GM19452 (cell line): ENCODE data around the gene CDA.
"Not testable (repeated sequence)": the region's sequence is repeated elsewhere in the genome, so short reads cannot be mapped to it uniquely, and the experiment has no call there.

Source experiments
- ATAC-seq: cut with Tn5 transposase; IDR thresholded peaks from one replicate; pipeline ENCODE4 v1.9.1; 2021; ENCODE audit not compliant: unreplicated experiment

The CDA gene

GRCh38 chr1:20586953-20587660 is 1.8 kb upstream of the CDA start:
- no peak for ATAC-seq

DNA sequence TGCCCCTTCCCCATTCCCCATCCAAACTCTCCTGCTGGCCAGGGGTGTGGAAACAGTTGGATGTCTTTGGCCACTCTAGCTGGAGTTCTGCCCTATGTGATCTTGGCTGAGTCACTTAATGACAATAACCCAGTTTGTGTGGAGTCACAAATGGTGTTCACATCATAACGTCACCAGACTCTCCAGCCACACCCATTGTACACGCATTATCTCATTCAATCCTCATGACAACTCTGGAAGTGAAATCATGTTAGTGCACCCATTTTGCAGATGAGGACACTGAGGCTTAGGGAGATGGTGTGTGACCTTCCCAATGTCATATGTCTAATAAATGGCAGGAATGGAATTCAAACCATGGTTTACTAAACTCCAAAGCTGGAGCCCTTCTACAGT is 1.2 kb upstream of the CDA start:
- no peak for ATAC-seq

GRCh38 chr1:20589331-20590278 is 708 bp downstream of the CDA start:
- no peak for ATAC-seq

DNA sequence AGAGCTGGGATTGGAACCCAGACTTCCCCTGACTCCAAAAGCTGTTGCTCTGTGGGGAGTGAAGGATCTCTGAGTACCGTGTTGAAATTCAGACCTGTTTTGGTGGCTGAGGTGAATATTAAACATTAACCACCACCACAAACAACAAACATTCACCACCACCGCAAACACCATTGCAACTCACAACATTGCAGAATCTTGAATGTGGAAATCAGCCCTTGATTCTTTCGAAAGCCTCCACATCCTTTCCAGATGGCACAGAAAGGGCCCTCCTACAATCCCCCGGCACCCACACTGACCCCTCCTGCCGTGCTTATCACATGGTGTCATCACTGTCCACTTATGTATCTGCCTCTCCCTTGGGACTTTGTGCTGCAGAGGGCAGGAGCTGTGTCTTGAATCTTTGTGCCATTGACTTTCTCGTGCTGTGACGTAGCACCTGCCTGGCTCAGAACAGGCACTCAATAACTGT is 1.4 kb downstream of the CDA start:
- no peak for ATAC-seq

GRCh38 chr1:20593756-20594155 is 4.9 kb downstream of the CDA start:
- ATAC-seq, result no peak

DNA sequence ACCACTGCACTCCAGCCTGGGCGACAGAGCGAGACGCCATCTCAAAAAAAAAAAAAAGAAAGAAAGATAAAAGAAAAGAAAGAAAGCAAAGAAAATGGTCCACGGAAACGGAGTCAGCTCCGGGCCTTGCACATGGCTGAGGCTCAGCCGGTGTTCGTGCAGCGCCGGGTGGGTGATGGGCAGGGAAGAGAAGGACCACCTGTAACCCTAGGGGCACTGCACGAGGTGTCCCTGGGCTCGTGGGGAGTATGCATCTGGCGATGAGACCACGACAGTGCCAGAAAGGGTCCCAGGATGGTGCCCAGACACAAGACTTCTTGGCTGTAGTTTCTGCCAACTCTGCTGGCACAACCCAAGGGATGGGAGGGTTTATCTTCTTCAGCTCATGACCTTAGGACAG is 5.8 kb downstream of the CDA start:
- no peak for ATAC-seq

GRCh38 chr1:20596106-20596505 is 7.2 kb downstream of the CDA start:
- no peak for ATAC-seq

- no peak for ATAC-seq
These were observed 8.8 kb downstream of the CDA start for GRCh38 chr1:20597650-20598049.

DNA sequence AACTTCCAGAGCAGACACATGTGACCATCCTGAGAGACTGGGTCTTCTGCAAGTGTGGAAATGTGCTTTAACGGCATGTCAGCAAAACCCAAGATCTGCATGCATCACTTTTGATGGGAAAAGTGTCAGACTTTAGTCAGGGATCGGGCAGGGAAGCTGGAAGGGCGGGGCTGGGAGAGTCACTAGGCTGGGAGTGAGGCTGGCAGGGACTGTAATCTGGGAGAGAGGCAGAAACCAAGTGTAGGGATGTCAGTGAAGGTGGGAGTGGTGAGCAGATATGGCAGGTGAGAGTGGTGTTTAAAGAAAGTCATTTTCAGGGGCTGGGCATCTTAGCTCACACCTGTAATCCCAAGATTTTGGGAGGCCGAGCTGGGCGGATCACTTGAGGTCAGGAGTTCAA is 11.3 kb downstream of the CDA start:
- ATAC-seq, result no peak

- no peak for ATAC-seq
These were observed 12.4 kb downstream of the CDA start for GRCh38 chr1:20601129-20601825.

- ATAC-seq, result no peak
These were observed 14.1 kb downstream of the CDA start for GRCh38 chr1:20602851-20603450.

DNA sequence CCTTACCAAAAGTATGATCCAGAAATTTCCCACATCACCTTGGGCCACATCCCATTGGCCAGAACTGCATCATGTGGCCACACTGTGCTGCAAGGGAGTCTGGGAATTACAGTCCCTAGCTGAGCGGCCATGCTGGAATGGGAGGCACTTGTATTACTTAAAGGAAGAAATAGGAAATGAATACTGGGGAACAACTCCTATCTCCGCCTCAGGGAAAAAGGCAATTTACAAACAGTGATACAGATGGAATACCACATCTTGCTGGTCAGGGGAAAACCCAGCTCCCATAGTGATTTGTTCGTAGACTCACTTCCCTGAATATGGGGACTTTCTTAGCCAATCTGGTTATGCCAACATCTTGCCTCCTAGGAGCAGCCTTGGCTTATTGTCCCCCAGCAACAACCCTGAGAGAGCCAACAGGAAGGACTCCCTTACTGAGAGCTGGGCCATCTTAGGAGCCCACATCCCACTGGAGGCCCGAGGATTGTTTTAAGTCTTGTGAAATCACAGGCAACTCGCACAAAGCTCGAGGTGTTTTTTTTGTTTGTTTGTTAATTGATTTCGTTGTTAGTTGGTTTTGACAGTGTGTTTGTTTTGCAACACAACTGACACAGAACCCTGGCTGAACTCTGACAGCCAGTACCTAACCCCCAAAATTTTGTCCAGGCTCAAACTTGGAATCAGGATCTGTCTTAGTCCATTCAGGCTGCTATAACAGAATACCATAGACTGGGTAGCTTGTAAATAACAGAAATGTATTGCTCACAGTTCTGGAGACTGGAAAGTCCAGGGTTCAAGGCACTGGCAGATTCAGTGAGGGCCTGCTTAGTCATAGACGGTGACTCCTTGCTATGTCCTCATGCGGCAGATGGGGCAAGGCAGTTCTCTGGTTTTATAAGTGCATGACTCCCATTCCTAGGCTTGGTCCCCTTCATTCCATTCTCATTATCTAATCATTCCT is 14.9 kb downstream of the CDA start:
- ATAC-seq, result no peak

DNA sequence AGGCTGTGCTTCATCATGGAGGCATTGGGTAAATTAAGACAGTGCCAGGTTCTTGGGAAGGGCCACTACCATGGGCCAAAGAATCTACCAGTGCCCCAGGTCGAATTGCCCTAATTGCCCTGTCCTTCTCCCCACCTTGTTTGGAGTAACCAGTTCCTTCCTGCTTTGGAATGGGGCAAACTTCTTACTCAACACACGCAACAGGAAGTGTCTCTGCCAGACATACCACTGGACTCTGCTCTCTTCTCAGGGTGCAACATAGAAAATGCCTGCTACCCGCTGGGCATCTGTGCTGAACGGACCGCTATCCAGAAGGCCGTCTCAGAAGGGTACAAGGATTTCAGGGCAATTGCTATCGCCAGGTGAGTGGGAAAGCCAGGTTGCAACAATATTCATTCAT is 15.8 kb downstream of the CDA start:
- ATAC-seq, result no peak

DNA sequence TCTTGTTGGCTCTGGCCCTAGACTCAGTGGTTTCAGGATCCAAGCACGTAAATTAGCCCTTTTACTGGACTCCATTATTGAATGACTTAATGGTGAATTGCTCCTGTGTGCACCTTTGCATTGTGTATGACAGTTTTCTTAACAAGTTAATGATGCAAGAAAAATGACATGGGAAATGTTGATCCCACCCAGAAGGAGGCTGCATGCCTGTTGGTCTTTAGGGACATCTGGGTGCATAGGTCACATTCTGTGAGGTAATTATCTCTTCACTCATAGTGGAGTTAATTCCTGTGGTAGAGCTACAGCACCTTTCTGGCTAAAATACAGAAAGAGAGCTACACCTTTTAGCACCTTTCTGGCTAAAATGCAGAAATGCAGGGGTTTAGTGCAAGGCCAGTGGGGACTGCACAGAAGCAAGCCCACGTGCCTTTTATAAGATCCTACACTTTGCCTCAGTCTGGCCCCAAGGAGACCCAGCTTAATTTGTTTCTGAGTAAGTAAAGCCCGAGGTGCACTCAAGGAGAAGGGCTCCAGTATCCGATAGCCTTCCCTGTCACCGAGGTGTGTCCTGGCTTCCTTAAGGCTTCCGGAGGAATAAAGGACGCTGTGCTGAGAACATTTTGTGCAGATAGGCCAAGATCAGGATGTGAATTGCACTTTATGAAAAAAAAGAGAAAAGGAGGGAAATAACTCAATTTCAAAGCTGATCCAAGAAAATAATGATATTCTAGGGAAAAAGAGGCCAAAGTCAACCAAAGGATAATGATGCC is 18.1 kb downstream of the CDA start:
- ATAC-seq, result not testable (repeated sequence)

DNA sequence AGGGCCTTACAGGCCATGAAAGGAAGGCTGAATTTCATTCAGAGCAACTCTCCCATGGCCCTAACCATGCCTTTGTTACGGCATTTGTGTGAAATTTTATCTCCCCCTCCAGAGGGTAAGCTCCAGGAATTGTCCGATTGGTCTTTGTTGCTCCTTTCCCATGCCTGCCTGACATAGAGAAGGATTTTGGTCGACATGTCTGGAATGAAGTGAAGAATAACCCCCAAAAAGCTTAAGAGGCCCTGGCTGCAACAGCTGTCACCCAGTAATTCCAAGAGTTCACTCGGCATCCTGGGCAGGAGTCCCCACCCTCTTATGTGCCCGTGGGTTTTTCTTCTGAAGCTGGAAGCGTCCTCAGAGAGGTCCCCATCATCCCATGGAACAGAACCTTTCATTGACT is 20.6 kb downstream of the CDA start:
- no peak for ATAC-seq

GRCh38 chr1:20610970-20611369 is 22.1 kb downstream of the CDA start:
- no peak for ATAC-seq

GRCh38 chr1:20611652-20612051 is 22.8 kb downstream of the CDA start:
- ATAC-seq, result no peak

DNA sequence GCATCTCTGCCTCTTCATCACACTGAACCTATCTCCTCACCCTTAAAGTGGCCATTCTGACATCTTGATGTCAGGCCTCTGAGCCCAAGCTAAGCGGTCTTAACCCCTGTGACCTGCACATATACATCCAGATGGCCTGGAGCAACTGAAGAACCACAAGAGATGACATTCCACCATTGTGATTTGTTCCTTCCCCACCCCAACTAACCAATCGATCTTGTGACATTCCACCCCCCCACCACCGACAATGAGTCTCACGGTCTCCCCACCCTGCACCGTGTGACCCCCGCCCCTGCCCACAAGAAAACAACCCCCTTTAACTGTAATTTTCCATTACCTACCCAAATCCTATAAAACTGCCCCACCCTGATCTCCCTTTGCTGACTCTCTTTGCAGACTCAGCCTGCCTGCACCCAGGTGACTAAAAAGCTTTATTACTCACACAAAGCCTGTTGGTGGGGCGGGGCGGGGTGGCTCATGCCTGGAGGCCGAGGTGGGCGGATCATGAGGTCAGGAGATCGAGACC is 23.4 kb downstream of the CDA start:
- no peak for ATAC-seq

GRCh38 chr1:20614131-20614579 is 25.3 kb downstream of the CDA start:
- ATAC-seq, result no peak
